GM19467 (cell line): ENCODE measurements around the gene PRKAR2B.
"Not testable (repeated sequence)": the region's sequence is repeated elsewhere in the genome, so short reads cannot be mapped to it uniquely, and the experiment has no call there.

ENCODE experiments used
- ATAC-seq: cut with Tn5 transposase; IDR thresholded peaks from one replicate; pipeline ENCODE4 v1.9.1; 2021; ENCODE audit warnings: mild to moderate bottlenecking, moderate library complexity; ENCODE audit not compliant: unreplicated experiment

Gene PRKAR2B

DNA sequence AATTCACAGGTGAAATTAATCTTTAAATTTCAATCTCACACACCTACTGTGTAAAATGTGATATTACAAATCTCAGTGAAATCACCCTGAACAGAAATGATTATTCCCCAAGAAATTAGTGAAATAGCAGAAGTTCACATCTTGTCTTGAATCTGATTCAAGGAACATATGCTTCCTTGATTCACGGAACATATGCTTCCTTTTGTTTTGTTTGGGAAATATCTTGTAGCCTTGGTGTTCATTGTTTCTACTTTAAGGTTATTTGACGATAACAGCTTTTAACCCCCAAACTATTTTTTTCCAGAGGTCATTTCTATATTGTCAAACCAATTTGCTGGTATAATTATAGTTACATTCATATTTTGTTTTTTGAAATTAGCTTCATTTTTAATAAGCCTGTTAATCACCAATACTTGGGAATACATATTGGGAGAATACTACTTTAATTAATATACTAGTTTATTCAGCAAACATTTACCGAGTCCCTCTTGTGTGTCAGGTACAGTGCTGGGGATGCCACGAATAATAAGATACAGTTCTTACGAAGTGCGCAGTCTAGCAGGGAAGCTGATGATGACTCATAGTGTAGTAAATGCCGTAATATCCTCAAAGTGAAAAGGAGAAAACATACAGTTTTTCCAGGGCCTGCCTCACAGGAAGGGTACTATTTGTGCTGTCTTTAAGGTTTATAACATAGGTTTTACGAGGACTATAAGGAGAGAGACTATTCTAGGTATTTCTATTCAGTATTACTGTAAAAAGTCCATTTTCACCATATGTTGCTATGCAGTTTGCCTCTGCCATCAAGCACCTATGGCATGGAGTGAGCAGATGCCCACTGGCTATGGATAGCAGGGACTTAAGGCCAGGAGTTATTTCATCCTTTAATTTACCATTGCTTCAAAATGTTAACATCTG is 32.5 kb downstream of the PRKAR2B start:
- ATAC-seq = no peak

DNA sequence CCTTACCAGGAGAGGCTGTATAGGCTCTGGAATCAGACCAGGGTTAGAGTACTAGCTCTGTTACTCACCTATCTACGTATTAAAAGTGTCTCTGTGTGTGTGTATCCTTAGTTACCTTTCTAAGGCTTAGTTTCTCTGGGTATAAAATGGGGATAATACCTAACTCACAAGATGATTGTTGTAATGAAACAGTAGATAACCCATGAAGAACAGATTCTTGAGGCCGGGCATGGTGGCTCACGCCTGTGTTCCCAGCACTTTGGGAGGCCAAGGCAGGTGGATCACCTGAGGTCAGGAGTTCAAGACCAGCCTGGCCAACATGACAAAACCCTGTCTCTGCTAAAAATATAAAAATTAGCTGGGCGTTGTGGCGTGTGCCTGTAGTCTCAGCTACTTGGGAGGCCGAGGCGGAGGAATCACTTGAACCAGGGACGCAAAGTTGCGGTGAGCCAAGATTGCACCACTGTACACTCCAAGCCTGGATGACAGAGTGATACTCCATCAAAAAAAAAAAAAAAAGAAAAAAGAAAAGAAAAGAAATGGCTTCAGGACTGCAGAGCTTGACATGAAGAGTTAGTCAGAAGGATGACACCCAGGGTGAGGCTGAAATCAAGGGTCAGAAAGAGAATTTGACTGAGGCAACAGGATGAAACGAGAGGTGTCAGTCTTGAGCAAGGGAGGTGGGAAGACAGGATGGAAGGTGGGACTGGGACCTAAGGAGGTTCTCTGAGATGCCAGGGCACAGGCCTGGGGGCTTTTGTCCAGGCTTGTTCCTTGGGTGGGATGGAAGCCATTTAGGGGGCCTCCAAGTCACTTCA is 33.4 kb downstream of the PRKAR2B start:
- ATAC-seq = no peak

DNA sequence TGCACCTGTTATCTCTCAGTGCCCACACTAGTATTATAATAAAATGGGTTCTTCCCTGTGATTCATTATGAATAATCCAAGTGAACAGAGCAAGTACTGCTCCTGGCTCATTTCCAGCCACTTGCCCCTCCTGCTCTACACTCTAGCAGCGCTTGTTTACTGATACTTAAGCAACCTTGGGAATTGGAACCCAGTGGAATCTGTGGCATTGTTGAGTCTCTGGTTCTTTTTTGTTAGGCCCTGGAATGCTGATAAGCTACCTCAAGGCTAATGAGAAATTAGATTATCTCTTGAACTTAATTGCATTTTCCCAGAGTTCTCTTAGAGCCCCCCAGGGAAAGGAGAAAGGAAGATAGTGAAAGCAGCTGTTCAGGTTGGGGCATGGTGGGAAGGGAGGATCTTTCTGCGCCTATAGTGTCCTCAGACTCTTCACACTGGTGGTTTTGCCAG is 34.0 kb downstream of the PRKAR2B start:
- no peak for ATAC-seq

DNA sequence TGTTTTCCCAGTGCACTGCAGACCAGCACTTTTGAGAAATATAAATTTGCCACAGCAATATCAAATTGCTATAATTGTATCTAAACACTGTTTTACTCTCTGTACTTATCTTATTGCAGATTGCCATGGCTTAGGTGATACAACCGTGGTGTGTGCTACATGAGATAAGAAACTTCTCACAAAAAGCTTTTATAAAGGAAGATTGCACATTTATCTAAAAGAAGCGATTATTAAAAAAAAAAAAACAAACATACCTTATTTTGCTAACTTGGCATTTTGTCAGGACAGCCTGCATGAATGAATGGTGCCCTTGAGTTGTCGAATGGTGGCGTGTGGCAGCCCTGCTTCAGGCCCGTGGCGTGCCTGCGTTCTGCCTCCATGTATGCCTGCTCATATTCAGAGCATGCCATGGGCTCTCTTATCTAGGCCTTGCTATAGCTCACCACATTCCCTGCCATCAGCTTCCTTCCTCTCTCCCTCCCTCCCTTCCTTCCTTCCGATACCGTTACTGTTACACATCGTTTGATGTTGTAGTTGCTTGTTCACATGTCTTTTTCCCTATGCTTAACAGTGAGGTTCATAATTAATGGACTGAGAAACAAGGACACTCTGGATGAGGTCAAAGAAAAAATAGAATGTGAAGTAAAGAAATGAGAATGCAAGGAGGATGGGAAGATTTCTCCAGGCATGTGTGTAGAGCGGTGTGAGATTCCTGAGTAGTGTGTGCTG is 34.9 kb downstream of the PRKAR2B start:
- ATAC-seq = no peak

DNA sequence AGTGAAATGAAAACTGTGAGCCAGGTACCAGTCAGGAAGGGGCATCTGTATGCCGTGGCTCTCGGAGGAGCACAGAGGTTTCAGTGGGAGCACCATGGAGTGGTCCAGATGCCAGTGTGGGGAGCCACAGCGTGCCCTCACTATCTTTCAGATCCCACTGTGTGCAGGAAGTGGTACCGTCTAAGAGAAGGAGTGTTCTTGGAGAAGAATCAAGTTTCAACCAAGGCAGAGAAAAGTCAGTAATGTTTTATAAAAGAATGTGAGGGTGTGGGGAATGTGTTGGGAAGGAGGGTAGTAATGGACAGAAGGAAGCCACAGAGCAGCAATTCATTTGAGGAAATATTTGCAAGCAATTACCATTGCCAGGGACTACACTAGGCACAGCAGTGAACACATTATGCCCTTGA is 35.6 kb downstream of the PRKAR2B start:
- ATAC-seq = no peak

DNA sequence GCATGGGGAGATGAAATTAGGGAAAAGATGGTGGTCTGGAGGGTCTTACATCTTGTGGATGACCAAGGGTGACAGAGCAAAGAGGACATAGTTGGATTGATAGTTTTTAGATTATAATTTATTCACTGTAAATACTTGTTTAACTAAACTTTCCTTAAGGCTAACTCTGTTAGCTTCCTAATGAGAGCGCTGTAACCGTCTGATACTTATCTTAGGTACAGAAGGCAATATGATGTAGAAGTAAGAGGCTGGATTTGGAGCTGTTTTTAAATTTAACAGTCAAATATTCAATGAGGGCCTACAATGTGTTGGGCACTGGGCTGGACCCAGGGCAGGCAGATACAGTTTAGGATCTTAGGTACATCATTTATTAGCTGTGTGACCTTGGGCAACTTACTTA is 36.0 kb downstream of the PRKAR2B start:
- ATAC-seq = no peak

DNA sequence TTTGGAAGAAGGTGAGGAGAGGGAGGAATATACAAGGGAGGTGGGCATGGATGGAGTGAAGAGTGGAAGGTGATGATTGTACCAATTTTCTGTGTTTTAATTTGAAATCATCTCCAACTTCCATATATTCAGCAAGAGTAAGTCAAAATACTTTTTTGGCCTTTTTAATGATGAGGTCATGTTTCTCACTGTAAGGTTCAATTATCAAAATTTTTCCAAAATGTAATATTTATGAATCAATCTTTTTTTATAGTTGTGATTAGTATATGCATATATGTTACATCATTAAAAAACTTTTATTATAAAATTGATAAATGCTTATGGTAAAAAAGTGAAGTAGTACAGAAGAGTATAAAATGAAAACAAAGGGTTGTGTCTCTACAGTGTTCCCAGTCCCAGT is 40.7 kb downstream of the PRKAR2B start:
- ATAC-seq = no peak

DNA sequence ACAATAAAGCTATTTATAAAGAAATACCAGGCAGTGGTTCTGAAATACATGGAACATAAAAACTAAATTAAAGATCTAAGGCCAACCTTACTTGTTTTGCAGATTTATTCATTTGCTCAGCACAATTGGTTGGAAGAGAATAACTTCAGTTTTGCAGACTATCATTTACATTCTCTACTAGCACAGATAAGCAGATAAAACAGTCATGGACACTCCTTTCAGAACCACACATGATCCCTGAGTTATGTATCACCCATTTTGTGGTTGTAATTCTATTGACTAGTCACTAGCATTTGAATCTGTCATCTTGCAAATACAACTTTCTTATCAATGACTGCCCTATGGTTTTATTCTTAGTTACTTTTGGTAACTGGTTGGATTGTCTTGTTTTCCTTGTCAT is 45.1 kb downstream of the PRKAR2B start:
- no peak for ATAC-seq

DNA sequence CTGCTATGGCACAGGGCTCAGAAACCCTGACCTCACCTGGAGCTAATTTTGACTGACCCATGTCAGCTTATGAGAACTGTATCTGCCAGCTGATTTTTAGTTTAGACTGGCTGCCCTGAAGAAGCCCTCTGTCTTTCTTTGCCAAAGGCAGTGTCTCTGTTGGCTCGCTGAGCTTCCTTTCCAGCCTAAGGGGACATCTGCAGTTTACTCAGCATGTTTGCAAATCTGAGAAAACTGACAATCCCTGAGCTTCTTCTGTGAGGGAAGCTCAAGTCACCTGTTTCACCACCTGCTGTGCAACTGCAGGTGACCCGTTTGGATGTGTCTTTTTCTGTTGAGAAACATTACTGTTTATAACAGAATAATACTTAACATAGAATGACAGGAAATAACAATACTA is 46.0 kb downstream of the PRKAR2B start:
- no peak for ATAC-seq

DNA sequence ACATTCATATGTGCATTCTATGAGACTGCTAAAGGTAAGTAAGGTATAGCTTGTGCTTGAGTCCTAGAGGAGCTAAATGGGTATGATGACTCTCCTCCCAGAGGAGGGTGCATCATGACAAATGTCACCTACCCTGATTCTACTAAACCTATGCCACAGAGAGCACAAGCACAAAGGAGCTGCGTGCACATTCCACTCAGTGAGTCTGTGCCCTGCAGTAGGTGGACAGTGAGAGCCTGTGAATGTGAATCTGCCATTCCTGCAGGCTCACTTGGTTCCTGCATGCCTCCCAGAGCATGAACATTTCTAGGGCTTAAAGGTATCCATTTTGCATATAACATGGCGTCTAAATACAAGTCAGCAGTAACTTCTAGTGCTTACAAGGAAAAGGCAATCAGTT is 46.8 kb downstream of the PRKAR2B start:
- no peak for ATAC-seq

DNA sequence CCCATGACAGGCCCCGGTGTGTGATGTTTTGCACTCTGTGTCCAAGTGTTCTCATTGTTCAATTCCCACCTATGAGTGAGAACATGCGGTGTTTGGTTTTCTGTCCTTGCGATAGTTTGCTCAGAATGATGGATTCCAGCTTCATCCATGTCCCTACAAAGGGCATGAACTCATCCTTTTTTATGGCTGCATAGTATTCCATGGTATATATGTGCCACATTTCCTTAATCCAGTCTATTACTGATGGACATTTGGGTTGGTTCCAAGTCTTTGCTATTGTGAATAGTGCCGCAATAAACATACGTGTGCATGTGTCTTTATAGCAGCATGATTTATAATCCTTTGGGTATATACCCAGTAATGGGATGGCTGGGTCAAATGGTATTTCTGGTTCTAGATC is 49.2 kb downstream of the PRKAR2B start:
- ATAC-seq = not testable (repeated sequence)

DNA sequence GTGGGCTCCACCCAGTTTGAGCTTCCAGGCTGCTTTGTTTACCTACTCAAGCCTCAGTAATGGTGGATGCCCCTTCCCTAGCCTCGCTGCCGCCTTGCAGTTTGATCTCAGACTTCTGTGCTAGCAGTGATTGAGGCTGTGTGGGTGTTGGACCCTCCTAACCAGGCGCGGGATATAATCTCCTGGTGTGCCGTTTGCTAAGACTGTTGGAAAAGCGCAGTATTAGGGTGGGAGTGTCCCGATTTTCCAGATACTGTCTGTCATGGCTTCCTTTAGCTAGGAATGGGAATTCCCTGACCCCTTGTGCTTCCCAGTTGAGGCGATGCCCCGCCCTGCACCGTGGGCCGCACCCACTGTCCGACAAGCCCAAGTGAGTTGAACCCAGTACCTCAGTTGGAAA is 54.6 kb downstream of the PRKAR2B start:
- ATAC-seq = not testable (repeated sequence)

DNA sequence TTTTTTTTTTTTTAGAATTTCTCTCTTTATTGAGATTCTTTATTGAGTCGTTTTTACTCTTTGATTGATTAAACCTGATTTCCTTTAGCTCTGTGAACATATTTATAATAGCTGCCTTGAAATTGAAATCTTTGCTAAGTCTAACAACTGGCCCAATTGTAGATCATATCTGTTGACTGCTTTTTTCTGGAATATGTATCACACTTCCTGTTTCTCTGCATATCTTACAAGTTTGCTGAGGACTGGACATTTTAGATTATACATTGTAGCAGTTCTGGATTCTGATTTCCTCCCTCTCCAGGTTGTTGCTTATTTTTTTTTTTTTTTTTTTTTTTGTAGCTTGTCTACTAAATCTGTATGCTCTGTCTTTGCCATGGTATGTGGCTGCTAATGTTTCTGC is 56.3 kb downstream of the PRKAR2B start:
- ATAC-seq = no peak

DNA sequence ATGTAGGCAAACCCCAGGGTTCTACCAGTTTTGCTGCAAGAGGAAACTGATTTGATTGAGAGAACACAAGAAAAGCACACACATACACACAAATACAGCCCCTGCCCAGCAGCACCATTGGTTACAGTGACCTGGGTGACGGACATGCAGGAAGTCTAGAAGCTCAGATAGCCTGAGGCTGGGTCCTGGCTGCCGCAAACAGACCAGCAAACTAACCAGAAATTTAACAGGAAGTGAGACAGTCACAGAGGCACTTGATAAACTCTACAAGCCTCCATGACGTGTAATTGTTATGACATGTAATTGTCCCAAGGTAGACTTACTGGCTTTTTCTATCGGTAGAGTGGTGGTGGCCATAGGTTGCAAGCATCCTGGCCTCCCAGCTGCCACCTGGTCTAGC is 58.9 kb downstream of the PRKAR2B start:
- no peak for ATAC-seq

DNA sequence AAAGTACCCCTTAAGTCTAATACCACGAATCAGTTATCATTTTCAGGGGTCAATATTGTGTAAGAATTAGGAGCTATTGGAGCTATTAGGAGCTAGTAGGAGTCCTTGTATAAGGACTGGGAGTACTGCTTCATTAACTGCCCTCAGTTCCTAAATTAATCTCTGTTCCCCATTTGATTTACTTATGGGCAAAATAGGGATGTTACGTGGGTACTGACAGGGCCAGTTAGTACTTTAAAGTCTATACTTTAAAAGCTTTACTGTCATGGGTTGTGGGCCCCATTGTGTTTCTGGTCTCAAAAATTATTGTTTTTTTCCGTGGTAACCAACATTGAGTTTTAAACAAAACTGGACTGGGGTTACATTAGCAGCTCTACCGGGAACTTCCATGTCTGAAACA is 60.3 kb downstream of the PRKAR2B start:
- no peak for ATAC-seq

DNA sequence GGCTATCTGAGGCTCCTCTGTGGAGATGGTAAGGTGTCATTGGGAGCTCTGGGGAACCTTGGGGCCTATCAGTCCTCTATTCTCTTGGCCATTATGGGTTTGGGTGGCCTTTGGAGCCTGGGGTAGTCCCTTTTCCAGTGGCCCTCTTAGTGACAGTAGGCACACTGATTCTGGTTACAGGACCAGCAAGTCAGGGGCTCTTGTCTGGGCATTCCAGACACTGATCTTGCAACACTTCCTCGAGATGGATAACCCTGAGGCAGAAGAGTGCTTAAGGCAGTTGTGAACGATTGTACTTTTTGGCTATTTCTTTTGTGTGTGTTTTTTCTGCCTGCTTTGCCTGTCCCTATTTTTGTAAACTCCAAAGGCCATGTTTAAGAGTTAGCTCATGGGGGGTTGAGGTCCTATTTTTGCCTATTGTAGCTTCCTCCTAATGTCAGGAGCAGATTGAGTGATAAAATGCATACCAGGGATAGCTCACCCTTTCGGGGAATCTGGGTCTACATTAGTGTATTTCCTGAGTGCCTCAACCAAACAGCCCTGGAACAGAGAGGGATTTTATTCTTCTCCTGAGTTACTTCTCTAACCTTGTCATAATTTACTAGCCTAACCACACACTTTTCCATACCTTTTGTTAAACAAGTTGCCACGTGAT is 61.2 kb downstream of the PRKAR2B start:
- no peak for ATAC-seq

DNA sequence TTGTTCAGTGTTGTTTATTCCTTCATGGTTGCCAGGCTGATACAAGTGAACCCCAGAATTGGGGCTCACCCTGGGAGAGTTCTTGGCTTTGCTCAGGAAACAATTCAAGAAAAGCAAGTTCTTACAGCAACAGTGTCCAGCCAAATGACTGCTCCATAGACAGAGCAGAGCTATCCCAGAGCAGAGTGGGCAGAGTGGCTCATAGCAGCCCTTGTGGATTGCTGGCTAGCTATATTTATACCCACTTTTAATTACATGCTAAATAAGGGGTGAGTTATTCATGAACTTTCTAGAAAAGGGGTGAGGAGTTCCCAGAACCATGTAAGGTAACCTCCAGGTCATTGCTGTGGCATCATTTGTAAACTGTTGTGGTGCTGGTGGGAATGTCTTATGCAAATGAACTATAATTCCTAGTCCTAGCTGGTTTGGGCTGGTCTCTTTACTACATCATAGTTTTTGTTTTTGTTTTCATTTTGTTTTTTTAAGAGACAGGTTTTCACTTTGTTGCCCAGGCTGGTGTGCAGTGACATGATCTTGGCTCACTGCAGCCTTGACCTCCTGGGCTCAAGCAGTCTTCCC is 64.4 kb downstream of the PRKAR2B start:
- ATAC-seq = no peak

DNA sequence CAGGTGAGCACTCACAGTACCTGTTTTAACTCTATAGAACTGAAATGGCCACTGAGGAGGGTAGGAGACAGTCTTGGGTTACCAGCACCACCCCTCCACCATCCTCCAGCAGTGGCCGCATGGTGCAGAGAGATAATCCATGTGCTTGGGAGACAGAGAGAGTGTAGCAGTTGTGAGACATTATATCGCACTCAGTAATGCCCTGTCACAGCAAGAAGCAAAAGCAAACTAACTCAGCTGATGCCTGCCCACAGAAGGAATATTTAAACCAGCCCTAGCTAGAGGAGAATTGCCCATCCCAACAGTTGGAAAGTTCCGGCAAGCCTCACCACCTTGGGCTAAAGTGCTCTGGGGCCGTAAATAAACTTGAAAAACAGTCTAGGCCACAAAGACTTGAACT is 65.5 kb downstream of the PRKAR2B start:
- no peak for ATAC-seq

DNA sequence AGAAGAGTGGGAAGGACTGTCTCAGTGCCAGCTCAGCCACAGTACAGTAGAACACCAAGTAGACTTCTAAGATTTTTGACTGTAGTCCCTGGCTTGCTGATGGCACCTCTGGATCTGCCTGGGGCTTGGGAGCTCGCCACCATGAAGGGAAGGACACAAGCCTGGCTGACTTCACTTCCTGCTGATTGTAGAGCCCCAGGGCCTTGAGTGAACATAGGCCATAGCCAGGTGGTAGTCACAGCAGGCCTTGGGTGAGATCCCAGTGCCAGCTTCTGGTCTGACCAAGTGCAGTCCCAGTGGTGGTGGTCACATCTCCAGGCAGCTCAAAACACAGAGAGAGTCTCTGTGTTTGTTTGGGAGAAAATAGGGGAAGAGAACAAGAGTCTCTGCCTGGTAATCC is 66.7 kb downstream of the PRKAR2B start:
- ATAC-seq = no peak

DNA sequence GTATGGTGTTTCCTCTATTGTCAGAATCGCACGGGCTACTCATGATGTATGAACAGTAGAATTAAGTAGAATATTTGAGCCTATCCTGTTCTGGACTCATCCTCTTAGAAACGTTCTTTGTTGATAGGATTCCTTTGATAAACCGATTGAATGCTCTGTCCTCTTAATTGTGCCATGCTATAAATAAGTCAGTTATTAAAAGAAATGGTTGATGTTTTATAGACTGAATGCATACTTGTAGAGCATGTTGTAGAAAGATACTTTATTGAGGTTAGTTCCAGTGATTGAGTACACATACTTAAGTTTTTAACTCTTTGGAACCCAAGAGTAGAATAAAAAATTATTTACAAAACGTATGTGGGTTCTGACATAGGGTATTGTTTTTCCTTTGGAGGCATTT is 69.4 kb downstream of the PRKAR2B start:
- ATAC-seq = no peak
